GM19025 (cell line): ENCODE data around the gene ULK1.
"Not testable (repeated sequence)": the region's sequence is repeated elsewhere in the genome, so short reads cannot be mapped to it uniquely, and the experiment has no call there.

Experiments used
- ATAC-seq: cut with Tn5 transposase; IDR thresholded peaks from one replicate; pipeline ENCODE4 v1.9.1; 2021; ENCODE audit warnings: mild to moderate bottlenecking, low read depth, moderate library complexity; ENCODE audit not compliant: unreplicated experiment

Gene ULK1

GRCh38 chr12:131960590-131961325 is 66.3 kb downstream of the ULK1 start:
- not testable (repeated sequence) for ATAC-seq

- not testable (repeated sequence) for ATAC-seq
These were observed 66.9 kb downstream of the ULK1 start for GRCh38 chr12:131961328-131961727.

DNA sequence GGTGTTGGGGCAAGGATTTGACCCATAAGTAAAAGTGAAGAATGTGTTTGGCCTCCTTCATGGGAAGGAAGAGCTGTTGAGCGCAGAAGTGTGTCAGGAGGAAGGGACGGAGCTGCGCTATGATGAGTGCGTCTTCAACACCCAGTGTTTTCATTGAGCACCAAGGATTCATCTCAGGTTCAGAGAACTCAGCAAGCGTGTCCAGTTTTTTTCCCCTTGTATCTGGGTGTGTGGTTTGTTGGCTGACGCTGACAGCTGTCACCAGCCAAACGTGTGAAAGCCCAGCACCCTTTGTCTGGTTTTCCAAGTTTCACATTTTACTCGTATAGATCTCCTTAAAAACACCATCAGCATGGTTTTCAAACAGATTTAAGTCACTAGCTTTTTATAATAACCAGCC is 67.6 kb downstream of the ULK1 start:
- ATAC-seq = no peak

DNA sequence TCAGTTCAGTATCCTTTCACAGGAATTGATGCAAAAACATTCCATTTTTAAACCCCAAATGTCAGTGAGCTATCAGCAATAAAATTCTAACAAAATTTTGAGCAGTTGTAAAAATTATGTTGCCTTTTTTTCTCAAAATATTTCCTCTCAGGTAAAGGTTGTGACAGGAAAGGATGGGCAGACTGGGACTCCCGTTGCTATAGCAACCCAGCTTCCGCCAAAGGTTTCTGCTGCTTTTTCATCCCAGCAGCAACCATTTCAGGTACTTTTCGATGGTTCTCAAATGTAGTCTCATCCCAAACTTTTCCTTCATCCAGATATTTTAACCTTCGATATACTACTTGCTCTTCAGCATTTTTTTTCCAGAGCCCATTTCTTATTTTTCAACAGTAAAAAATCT is 69.0 kb downstream of the ULK1 start:
- ATAC-seq = no peak

GRCh38 chr12:131965073-131965472 is 70.7 kb downstream of the ULK1 start:
- no peak for ATAC-seq

DNA sequence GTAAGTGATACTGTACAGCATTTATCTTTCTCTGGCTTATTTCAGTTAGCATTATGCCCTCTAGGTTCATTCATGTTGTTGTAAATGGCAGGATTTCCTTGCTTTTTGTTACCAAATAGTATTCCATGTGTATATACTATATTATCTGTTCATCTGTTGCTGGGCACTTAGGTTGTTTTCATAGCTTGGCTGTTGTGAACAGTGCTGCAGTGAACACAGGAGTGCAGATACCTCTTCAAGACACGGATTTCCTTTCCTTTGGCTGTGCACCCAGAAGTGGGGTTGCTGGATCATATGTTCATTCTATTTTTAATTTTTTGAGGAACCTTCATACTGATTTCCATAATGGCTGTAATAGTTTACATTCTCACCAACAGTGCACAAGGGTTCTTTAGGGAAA is 76.8 kb downstream of the ULK1 start:
- no peak for ATAC-seq
